Measurements from ENCODE around the gene PAX5.
"Not testable (repeated sequence)": the region's sequence is repeated elsewhere in the genome, so short reads cannot be mapped to it uniquely, and the experiment has no call there.

Gene PAX5

DNA sequence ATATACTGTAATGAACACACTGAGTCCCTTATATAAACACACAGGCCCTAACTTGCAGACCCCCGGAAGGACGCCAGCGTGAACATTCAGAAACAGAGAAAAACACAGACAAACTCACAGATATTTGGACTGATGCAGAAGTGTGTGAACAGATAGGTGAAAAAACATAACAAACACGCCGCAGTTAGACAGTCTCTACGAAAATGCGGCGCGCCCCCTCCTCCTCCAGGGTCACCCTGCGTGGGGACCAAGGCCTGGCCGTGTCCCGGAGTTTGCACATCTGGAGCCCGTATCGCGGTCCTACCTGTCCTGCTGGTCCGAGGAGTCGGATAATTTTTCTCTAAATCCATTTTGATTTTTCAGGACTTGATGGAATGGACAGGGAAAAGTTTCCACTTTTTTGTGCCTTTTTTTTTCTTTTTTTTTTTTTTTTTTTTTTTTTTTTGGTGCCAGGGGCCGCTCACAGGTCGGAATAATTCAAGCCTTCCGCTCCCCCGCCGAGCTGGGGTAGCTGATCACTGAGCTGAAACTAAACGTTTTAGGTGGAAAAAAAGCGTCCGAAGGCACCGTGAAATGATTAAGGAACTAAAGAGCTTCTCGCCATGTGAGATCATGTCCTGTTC, at the start of gene PAX5:
Gene PAX5 (minus strand): TSS at position 587 of the 623 bp plus-strand sequence. CDS start 237 bp downstream, at position 350.
- DNase-seq, result no peak

DNA sequence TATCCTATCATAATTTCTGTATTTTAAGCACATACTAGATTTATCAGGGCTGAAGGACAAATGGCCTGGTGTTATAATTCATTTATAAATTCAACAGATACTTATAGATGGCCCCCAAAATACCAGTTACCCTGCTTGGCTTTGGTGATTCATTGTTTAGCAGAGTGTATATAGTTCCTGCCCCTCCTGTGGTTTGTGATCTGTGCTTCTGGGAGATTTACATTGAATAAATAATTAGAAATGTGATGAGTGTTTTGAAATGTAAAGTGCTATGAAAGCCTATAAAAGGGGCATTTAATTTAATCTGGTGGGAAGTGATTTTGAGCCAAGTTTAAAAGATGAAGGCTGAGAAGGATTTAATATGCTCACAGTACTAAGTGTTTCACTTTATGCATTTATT, 49.6 kb upstream of the PAX5 start:
- no peak for DNase-seq

DNA sequence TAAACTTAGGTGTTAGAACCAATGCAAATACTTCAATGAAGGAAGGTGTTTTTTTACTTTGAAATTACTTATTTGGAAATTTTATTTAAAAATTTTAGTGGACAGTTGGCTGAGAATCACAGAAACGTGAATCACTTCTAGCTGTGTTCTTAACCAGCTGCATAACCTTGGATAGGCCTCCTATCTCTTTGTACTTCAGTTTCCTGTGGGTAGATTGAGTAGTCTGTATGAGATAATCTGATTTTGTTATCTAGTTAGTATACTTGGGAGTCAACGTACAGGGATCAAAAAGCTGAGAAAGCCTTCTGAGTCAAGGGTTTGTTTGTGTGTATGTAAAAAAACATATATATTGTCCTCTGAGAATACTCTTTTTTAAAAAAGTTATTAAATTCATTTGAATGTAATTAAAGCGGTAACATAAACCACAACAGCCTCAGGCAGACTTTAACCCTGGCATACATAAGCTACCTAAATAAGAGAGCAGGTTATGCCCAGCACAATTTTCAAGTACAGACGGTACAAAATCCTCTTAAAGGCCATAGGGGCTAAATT, 48.2 kb upstream of the PAX5 start:
- DNase-seq, result peak in 1 of 2 donors; percentile 13

DNA sequence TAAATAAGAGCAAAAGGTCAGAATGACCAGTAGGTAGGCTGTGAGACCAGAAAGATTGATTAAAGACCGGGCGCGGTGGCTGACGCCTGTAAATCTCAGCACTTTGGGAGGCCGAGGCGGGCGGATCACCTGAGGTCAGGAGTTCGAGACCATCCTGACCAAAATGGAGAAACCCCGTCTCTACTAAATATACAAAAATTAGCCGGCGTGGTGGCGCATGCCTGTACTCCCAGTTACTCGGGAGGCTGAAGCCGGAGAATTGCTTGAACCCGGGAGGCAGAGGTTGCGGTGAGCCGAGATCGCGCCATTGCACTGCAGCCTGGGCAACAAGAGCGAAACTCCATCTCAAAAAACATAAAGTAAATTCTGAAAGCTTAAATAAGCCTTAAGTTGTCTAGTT, 47.4 kb upstream of the PAX5 start:
- not testable (repeated sequence) for DNase-seq

DNA sequence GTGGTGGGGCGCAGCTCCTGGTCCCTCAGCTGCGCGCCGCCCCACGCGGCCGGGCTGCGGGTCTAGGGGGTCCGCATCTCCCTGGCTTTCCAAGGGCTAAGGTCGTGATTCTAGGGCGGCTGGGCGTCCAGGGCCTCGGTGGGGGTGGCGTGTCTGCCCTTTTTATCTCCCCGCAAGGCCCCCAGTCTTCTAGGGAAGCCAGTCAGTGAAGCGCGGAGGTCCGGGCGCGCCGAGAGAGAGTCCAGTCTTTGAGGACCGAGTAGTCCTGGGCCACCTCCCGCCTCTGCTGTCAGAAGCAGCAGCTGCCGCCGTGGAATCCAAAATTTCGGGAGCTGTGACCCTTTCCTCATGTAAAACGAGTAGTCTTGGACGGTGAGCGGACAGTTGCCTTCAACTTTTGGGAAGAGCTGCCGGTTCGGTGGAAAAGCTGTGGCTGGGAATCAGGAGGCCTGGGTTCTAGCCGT, 46.1 kb upstream of the PAX5 start:
- not testable (repeated sequence) for DNase-seq

DNA sequence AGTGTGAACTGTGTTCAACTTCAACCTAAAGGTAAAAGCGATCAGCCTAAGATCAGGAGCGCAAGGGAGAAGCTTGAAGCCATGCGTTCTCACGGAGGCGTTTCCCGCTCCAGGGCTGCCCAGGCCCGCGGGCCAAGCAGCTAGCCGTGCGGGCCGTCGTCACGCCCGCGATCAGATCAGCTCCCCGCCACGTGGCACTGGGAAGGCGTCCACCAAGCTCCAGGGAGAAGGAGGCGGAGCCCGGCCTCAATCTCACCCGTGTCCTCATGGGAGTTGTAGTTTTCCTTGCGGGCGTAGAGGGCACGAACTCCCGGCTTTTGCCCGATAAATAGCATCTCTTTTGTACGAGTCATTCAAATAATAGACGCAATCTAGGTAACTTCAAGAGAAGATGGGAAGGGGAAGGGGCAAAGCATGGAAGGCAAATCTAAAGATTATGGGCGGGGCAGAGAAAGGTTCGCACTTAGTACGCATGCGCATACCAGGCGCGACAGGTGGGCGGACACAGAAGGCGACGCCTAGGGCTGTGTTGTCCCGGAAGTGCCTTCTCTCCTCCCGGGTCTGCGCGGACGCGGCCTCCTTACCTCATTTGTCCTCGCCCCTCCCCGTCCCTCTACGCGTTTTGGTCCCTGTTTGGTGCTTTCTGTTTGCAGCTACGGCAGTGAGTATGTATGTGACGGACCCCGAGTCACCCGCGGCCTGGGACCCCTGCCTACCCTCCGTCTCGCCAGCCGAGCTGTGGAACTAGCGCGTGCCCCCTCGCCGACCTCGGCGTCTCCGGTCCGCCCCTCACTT, 45.5 kb upstream of the PAX5 start:
- peak; percentile 95 to 96 for DNase-seq

DNA sequence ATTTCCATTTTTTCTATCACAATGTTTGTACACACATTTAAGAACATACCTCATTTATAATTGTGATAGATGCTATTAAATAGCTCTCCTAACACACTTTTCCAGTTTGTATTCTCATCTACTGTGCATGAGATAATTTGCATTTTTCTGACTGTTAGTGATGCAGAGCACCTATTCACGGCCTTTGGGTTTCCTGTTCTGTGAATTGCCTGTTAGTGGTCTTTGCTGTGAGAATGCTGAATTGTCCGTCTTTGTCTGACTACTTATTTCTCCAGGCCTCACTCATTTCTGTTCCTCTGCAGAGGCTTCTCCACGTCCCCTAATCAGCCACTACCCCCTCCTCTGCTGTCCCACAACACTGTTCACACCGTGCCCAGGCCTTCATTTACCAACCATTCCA, 40.7 kb upstream of the PAX5 start:
- DNase-seq, result not testable (repeated sequence)

DNA sequence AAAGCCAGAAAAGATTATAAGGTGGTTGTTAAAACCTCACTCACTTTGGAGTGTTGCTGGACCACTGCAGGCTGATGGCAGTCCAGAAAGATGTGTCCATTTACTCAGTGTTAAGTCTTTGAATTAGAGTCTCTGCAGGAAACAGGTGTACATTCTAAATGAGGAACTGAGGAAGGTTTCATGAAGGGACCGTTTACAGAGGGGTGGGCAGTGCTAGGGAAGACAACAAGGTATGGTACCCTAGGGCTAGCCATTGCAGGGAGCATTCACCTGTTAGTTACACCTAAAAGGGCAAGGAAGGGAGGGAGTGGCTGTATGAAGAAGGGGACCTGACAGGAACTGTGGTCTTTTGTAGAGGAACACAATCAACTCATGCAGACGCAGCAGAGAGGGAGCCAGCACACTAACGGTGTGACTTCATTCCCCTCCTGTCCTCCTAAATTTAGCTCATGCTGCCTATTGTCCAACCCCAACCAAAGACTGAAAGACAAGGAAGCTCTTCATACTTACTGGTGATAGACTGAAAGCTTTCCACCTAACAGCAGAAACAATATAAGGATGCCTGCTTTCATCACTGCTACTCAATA, 32.2 kb upstream of the PAX5 start:
- DNase-seq, result peak in 1 of 2 donors; percentile 2

DNA sequence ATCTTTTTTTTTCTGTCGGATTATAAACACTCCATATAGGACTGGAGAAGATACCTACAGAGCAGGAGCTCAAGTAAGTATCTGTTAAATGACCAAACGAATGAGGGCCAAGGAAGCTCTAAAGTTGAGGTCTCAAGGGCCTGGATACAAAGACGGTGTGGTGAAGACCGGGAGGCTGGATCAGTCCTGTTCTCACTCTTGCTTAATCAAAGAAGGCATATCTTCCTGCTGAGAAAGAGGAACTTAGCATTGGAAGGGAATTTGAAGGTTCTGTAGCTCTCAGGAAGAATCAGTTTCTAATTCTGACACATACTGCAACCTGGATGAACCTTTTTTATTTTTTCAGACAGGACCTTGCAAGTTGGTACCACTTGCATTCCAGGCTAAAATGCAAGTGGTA, 28.3 kb upstream of the PAX5 start:
- no peak for DNase-seq

DNA sequence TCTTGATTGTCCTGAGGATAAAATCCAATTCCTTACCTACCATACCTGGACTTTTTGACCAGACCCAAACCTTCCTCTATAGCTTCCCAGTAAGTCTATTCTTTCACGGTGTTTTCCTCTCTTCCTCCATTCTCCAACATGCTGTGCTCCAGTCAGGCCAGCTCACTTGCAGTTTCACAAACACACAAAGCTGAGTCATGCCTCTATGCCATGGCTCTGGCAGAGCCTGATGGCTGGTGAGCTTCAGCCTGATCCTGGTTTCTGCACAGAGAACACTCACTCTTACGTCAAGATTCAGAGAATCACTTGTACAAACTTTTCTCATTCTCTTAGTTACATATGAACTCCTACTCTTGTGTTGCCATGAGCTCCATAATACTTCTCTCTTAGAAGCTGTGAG, 27.7 kb upstream of the PAX5 start:
- no peak for DNase-seq

DNA sequence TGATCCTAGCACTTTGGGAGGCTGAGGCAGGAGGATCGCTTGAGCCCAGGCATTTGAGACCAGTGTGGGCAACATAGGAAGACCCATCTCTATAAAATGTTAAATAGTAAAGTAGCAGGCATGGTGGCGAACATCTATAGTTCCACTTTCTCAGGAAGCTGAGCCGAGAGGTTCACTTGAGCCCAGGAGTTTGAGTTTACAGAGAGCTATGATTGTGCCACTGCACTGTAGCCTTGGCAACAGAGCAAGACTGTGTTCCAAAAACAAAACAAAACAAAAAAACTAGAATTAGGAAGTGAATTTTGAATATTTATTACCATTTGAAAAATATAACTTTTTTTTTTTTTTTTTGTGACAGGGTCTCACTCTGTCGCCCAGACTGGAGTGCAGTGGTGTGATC, 26.8 kb upstream of the PAX5 start:
- peak in 1 of 2 donors; percentile 11 for DNase-seq

DNA sequence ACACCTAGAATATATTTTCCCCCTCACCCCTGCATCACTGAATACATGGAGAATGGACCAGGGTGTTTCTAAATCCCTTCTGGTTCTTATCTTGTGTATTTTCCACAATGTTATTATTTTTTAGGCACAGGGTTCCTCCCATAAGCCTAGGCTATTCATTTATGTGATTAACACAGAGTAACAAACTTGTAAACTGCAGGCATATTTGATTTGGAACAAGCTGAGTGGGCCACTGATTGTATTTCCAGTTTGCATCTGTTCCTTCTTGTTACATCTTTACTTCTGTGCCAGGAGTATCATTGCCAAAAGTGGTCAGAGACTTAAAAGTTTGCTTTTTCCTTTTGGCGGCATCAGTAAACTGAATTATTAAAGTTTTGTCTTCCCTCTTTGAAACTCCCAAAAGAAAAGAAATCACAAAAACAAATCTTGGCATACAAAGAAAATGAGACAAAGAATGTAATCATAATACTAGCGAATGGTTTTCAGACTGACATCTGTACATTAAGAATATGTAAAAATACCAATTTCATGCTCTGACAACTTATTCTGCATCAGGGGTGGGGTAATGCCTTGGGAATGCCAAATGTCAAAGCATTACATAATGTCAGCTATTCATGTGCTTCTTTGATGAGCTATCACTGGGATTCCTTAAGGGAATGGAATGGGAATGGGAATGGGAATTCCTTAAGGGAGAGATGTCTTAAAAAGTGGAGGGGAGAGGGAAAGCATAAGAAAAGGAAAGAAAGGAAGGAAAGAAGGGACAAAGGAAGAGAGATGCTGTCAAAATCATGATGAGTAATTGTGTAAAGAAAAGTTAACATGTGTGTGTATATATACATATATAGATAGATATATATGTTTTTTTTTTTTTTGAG, 22.2 kb upstream of the PAX5 start:
- DNase-seq, result no peak

DNA sequence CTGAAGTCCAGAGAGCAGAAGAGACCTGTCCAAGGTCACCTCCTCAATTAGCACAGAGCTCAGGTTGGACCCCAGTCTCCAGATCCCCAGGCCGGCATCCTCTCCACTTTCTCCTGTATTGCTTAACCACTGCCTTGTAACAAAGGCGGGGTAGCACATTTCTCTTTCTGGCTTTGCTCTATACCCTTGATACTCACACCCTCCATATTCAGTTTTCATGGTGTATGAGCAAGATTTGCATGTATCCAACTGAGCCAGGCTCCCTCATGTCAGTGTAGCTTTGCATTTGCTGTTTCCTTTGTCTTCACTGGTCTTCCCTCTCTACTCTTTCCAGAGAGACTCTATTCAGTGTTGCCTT, 20.3 kb upstream of the PAX5 start:
- DNase-seq, result not testable (repeated sequence)

DNA sequence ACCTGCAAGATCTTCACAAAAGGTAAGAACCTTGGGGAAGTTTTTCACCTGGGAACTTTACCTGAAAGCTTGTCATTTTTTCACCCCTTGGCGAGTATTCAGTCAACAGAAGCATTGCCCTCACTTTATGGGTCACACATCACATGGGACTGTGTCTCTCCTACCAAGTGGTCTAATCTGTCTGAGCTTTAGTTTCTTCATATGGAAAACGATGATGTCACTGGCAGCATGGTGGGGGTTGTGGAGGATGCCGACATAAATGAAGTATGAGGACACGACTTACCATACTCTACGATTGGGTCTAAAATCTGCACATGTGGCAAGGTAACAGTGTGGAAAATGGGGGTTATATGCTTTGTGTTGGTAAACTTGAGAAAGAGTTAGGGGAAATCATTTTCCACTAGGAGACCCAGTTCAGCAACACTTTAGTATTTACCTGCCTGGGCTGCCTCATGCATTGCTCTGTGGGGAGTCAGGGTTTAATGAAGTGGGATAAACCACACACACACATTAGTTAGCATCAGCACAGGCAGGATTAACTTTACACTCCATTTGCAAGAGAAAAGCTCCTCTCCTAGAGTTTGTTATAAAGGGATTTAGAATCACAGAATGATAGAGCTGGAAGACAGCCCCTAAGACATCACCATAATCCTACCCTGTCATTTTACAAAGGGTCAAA, 19.8 kb upstream of the PAX5 start:
- no peak for DNase-seq

DNA sequence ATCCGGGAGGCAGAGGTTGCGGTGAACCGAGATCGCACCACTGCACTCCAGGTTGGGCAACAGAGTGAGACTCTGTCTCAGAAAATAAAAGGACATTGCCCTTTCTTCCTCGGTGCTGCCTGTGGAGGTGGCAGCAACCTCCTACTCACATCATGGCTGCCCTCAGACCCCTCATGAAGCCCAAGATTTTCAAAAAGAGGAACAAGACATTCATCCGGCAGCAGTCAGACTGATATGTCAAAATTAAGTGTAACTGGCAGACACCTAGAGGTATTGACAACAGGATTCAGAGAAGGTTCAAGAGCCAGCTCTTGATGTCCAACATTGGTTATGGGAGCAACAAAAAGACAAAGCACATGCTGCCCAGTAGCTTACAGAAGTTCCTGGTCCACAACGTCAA, 12.6 kb upstream of the PAX5 start:
- no peak for DNase-seq

DNA sequence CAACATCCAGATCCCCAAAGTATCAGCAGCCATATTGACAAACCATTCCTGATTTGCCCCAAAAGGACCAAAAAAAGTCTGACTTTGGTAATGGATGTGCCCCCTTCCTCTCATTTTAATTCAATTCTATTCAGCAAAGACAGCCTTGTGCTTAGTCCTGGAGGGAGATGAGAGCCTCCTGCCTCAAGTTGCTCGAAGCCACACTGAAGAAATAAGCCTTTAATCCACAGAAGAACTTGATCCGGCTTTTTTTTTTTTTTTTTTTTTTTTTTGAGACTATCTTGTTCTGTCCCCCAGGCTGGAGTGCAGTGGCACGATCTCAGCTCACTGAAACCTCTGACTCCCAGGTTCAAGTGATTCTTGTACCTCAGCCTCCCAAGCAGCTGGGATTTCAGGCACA, 8.4 kb upstream of the PAX5 start:
- DNase-seq, result no peak

DNA sequence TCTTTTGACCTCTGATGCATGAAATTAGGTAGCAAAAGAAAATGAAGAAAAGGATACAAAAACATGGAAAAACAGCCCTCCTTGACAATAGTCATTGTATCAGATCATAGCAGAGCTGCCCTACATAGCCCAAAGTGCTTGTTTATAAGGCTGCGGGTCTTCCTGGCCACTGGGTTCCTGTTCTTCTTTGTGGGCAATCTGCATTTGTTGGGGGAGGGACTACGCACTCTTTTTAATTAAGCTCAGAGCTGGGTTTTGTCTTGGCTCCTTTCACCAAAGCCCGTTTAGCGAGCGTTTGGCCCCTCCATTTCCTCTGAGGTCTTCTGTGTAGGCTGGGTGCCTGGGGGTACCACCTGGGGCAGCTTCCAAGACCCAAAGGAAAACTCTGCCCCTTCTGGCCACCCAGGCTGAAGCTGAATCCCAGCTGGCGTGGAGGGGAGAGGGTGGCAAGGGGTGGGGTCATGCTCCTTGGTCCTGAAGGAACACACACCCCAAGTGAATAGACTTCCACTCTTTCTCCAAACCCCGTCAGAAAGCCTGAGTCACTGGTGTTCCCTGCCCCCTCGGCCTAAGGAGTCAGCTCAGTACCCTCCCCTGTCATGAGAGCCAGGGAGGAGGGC, 6.5 kb upstream of the PAX5 start:
- no peak for DNase-seq

DNA sequence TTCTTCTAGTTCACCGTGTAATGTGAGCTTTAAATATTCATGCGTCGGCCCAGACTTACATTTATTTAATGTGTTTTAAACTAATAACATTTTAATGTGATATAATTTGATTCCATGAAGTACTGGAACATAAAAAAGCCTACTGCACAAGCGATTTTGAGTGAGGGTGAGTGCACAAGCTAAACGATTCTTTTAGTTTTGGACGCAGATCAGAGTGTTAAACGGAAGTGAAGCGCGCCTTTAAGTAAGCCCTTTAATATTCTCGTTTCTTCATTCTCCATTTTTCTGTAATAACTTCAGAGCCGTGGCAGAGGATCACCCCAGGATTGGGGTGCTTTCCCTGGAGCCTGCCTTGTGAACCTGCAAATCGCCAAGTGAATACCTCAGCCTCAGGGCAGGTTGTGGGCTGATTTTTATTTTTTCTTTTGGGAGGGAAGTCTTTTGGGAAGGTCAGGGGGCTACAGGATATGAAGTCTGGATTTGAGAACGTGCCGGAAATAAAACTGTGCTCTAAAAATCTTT, 4.9 kb upstream of the PAX5 start:
- DNase-seq, result no peak

DNA sequence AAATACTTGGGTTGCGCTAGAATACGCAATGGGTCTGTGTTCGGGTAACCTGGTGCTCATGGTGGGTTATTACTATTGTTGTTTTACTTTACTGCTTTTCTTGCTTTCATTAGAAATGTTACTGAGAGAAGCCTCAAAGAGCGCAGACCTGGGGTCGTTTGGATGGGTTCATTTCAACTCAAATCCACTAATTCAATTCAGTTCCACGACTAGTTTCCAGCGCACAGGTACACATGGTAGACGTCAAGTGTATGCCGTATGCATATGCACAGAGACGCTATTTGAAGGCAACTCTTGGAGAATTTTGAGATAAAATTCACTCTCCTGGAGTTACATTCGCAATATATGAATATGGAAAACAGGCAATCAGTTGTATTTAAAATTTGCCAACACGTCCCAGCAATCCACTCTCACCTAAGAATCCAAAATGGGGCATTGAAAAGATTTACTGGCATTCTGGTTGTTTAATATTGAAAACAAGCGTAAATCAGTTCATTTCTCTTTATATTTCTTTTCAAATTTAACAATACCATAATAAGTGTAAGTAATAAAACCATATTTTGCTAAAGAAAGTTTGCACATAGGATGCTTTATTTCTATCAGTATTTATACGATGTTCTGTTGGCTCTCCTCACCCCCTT, 4.4 kb upstream of the PAX5 start:
- no peak for DNase-seq

DNA sequence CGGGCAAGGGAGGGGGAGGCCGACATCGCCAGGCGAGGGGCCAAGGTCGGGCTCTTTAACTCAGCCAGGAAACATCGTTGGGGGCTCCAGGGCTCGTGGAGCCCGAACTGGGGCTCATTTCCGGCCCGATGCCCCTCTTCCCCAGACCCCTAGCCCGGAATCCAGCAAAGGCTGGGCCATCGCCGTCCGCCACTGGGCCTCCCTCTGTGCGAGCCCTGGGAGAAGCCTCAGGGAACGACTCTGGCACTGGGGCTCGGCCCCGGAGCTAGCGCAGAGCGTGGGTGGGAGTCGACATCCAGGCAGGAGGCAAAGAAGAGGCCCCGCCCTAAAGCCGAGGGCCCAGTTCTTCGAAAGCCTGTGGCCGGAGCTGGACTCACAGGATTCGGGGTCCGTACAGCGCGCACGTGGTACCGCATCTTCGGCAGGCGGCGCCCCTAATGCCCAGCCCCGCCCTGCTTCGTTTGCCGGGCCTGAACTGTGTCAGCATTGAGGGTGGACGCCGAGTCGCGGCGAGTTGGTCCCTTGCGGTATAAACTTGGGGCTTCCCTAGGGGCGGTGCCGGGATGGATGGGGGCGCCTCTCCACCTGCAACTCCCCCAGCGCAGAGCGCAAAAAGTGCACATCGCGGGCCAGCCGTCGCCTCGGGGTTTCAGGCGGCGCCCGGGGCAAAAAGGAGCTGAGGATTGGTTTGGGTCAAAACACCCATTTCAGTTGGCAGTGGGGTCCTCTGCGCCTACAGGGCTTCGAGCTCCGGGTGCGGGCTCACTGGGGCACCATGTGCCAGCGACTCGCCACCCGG, 3.6 kb upstream of the PAX5 start:
- DNase-seq, result peak in 1 of 2 donors; percentile 26
